H1 (cell line): Measurements from ENCODE around the gene NMRAL1. TPM values are rescaled to one million over a fixed set of nuclear protein-coding genes. Genes with fewer than 3 reads are reported as not detected.

Experiments
- CTCF ChIA-PET: fragments of 300-600 bp; sonication (Branson Sonifier 250); formaldehyde crosslinking; loops from one replicate; lab custom pipeline; 2021; ENCODE audit not compliant: partially characterized antibody; lab: Charles Lee
- POLR2A ChIA-PET: fragments of 300-600 bp; sonication (Branson Sonifier 250); formaldehyde crosslinking; loops from one replicate; lab custom pipeline; 2021; ENCODE audit warnings: inconsistent platforms; ENCODE audit not compliant: partially characterized antibody; lab: Charles Lee
- DNase-seq, 2 experiments: peaks; one replicate each; pipeline versions ENCODE4 v3.0.0 to v3.0.0-alpha.2; 2010 to 2022; ENCODE audit warnings: low spot score in 2 of 2, low read depth in 1 of 2, mixed read lengths in 1 of 2
- FAIRE-seq: peaks from 2 replicates; lab custom pipeline; 2011; peaks lifted over from hg19 to GRCh38; lab: Jason Lieb, UNC
- H2AFZ ChIP-seq: 2 replicates; pipeline ENCODE4 v1.8.1; 2012; ENCODE audit warnings: low read length, inconsistent platforms
- H2AK5ac ChIP-seq: 2 replicates; pipeline ENCODE4 v1.6.1; 2013; ENCODE audit warnings: low read depth, low read length
- H2BK120ac ChIP-seq: replicated peaks from 2 replicates; pipeline ENCODE3; 2013; ENCODE audit warnings: low read depth, low read length, inconsistent platforms
- H2BK12ac ChIP-seq: 2 replicates; pipeline ENCODE4 v1.6.1; 2013; ENCODE audit warnings: low read depth, low read length
- H2BK15ac ChIP-seq: 2 replicates; pipeline ENCODE4 v1.6.1; 2013; ENCODE audit warnings: low read length
- H2BK20ac ChIP-seq: 2 replicates; pipeline ENCODE4 v1.6.1; 2013; ENCODE audit warnings: low read length
- H2BK5ac ChIP-seq: 2 replicates; pipeline ENCODE4 v1.6.1; 2013; ENCODE audit warnings: low read depth, low read length
- H3K14ac ChIP-seq: 2 replicates; pipeline ENCODE4 v1.6.1; 2013; ENCODE audit warnings: inconsistent platforms; ENCODE audit not compliant: insufficient read length
- H3K18ac ChIP-seq: 2 replicates; pipeline ENCODE4 v1.6.1; 2013; ENCODE audit warnings: low read length; ENCODE audit errors: extremely low read depth
- H3K23ac ChIP-seq: 2 replicates; pipeline ENCODE4 v1.6.1; 2013; ENCODE audit warnings: inconsistent platforms; ENCODE audit not compliant: insufficient read length
- H3K23me2 ChIP-seq: 2 replicates; pipeline ENCODE4 v1.6.1; 2013; ENCODE audit warnings: low read depth, low read length
- H3K27ac ChIP-seq: 2 replicates; pipeline ENCODE4 v1.6.1; 2011; ENCODE audit warnings: low read depth, low read length, inconsistent platforms
- H3K27me3 ChIP-seq, 4 experiments: replicated peaks in 1 of 4; 1 replicate in 1 of 4; 2 replicates in 3 of 4; pipeline versions ENCODE4 v1.6.1 to v1.8.1; 2011 to 2013; ENCODE audit warnings: low read length in 3 of 4, mild to moderate bottlenecking in 3 of 4, inconsistent platforms in 2 of 4, mixed read lengths in 2 of 4, moderate library complexity in 1 of 4; ENCODE audit not compliant: control insufficient read depth in 3 of 4, insufficient read depth in 3 of 4; ENCODE audit errors: extremely low read depth in 1 of 4
- H3K36me3 ChIP-seq, 4 experiments: 2 replicates each; pipeline versions ENCODE4 v1.6.1 to v1.8.1; 2011 to 2013; ENCODE audit warnings: mild to moderate bottlenecking in 4 of 4, low read length in 3 of 4, moderate library complexity in 2 of 4, control low read depth in 1 of 4, inconsistent platforms in 1 of 4; ENCODE audit not compliant: insufficient read depth in 4 of 4, control insufficient read depth in 2 of 4
- H3K4ac ChIP-seq: replicated peaks from 2 replicates; pipeline ENCODE3; 2013; ENCODE audit warnings: low read length, low read depth, mixed read lengths, inconsistent platforms; ENCODE audit not compliant: insufficient read length
- H3K4me1 ChIP-seq, 4 experiments: replicated peaks in 1 of 4; 1 replicate in 1 of 4; 2 replicates in 3 of 4; pipeline versions ENCODE4 v1.6.1 to v1.8.1; 2011 to 2013; ENCODE audit warnings: low read length in 3 of 4, inconsistent platforms in 2 of 4, mixed read lengths in 1 of 4; ENCODE audit not compliant: insufficient read depth in 4 of 4, control insufficient read depth in 3 of 4
- H3K4me2 ChIP-seq, 2 experiments: 2 replicates each; pipeline versions ENCODE4 v1.6.1 to v1.8.1; 2011 to 2013; ENCODE audit warnings: low read depth in 2 of 2, low read length in 2 of 2, control low read depth in 1 of 2, inconsistent platforms in 1 of 2, mild to moderate bottlenecking in 1 of 2; ENCODE audit not compliant: insufficient read depth in 1 of 2
- H3K4me3 ChIP-seq, 4 experiments: fragments of 200-600, 300-600 bp in 1 of 4; sonication (generic), shearing (Covaris generic), sonication (Bioruptor Twin) in 1 of 4; 2 replicates each; pipeline versions ENCODE4 v1.5.1 to v1.8.1; 2011 to 2016; ENCODE audit warnings: low read length in 4 of 4, low read depth in 3 of 4, control low read depth in 2 of 4, inconsistent platforms in 2 of 4, mild to moderate bottlenecking in 2 of 4, mixed read lengths in 1 of 4, moderate library complexity in 1 of 4; ENCODE audit not compliant: insufficient read depth in 2 of 4; ENCODE audit errors: extremely low read depth in 1 of 4
- H3K56ac ChIP-seq: replicated peaks from 2 replicates; pipeline ENCODE3; 2013; ENCODE audit warnings: low read depth, mild to moderate bottlenecking, mixed read lengths, low read length, inconsistent platforms; ENCODE audit not compliant: insufficient read length
- H3K79me1 ChIP-seq: 2 replicates; pipeline ENCODE4 v1.6.1; 2013; ENCODE audit warnings: low read depth, low read length, control low read depth
- H3K79me2 ChIP-seq, 2 experiments: 2 replicates each; pipeline versions ENCODE4 v1.6.1 to v1.8.1; 2012 to 2013; ENCODE audit warnings: low read length in 2 of 2, mild to moderate bottlenecking in 2 of 2, inconsistent platforms in 1 of 2; ENCODE audit not compliant: insufficient read depth in 2 of 2, control insufficient read depth in 1 of 2
- H3K9ac ChIP-seq, 4 experiments: replicated peaks in 1 of 4; 1 replicate in 1 of 4; 2 replicates in 3 of 4; pipeline versions ENCODE4 v1.6.1 to v1.8.1; 2011 to 2013; ENCODE audit warnings: low read depth in 3 of 4, low read length in 3 of 4, control low read depth in 2 of 4, mild to moderate bottlenecking in 2 of 4, moderate library complexity in 2 of 4, inconsistent platforms in 1 of 4; ENCODE audit errors: extremely low read depth in 1 of 4
- H3K9me3 ChIP-seq, 2 experiments: 2 replicates each; pipeline versions ENCODE4 v1.6.1 to v1.8.1; 2012 to 2013; ENCODE audit warnings: mild to moderate bottlenecking in 2 of 2, moderate library complexity in 2 of 2, control low read depth in 1 of 2, inconsistent platforms in 1 of 2, low read depth in 1 of 2, low read length in 1 of 2, mixed read lengths in 1 of 2; ENCODE audit not compliant: insufficient read depth in 2 of 2
- H4K20me1 ChIP-seq, 2 experiments: replicated peaks in 1 of 2; 2 replicates each; pipeline versions ENCODE3 to v1.8.1; 2011 to 2013; ENCODE audit warnings: inconsistent platforms in 2 of 2, low read length in 2 of 2, mild to moderate bottlenecking in 1 of 2; ENCODE audit not compliant: insufficient read depth in 2 of 2, control insufficient read depth in 1 of 2
- H4K5ac ChIP-seq: 2 replicates; pipeline ENCODE4 v1.6.1; 2013; ENCODE audit warnings: low read length, low read depth, mixed read lengths, inconsistent platforms; ENCODE audit not compliant: insufficient read length
- H4K8ac ChIP-seq: 2 replicates; pipeline ENCODE4 v1.8.0; 2013; ENCODE audit warnings: mild to moderate bottlenecking, moderate library complexity, low read length, inconsistent platforms; ENCODE audit not compliant: insufficient read depth; ENCODE audit errors: extremely low read depth
- H4K91ac ChIP-seq: replicated peaks from 2 replicates; pipeline ENCODE3; 2013; ENCODE audit warnings: low read length, mixed read lengths, inconsistent platforms; ENCODE audit not compliant: insufficient read length
- ATF3 ChIP-seq: IDR thresholded peaks from 2 replicates; pipeline ENCODE4 v1.6.1; 2011; ENCODE audit warnings: low read depth, mild to moderate bottlenecking, low read length; ENCODE audit not compliant: insufficient read depth
- CEBPB ChIP-seq: IDR thresholded peaks from 2 replicates; pipeline ENCODE4 v1.6.1; 2012; ENCODE audit warnings: low read depth, low read length
- GABPA ChIP-seq: IDR thresholded peaks from 2 replicates; pipeline ENCODE4 v1.6.1; 2011; ENCODE audit warnings: mild to moderate bottlenecking, low read length, moderate library complexity, borderline replicate concordance; ENCODE audit not compliant: insufficient read depth
- HDAC6 ChIP-seq: IDR thresholded peaks from one replicate; pipeline ENCODE4 v1.7.1; 2012; ENCODE audit warnings: low read depth, mild to moderate bottlenecking, inconsistent platforms, low read length, moderate library complexity
- KDM1A ChIP-seq: fragments of 200-600, 300-600 bp; sonication (generic); IDR thresholded peaks from 2 replicates; pipeline ENCODE4 v1.7.1; 2016; ENCODE audit warnings: mild to moderate bottlenecking, low read length, borderline replicate concordance
- KDM5A ChIP-seq: fragments of 200-600 bp; IDR thresholded peaks from 2 replicates; pipeline ENCODE4 v1.7.1; 2012; ENCODE audit warnings: mild to moderate bottlenecking, low read length, inconsistent platforms, mixed read lengths
- RFX5 ChIP-seq: IDR thresholded peaks from 2 replicates; pipeline ENCODE4 v1.6.1; 2011; ENCODE audit warnings: low read depth, low read length, improper control_type of control experiment, borderline replicate concordance
- RNF2 ChIP-seq: fragments of 200-900, 300-1000 bp; sonication (generic); IDR thresholded peaks from 2 replicates; pipeline ENCODE4 v1.7.1; 2016; ENCODE audit warnings: borderline replicate concordance, low read depth, mild to moderate bottlenecking, antibody characterized with exemption, low read length; ENCODE audit not compliant: poor library complexity, severe bottlenecking; ENCODE audit errors: missing control alignments
- RXRA ChIP-seq: IDR thresholded peaks from 2 replicates; pipeline ENCODE4 v1.6.1; 2011; ENCODE audit warnings: low read depth, mild to moderate bottlenecking, low read length, moderate library complexity; ENCODE audit not compliant: insufficient read depth
- SIRT6 ChIP-seq: IDR thresholded peaks from one replicate; pipeline ENCODE4 v1.7.1; 2012; ENCODE audit warnings: low read length, inconsistent platforms
- SP1 ChIP-seq: IDR thresholded peaks from 2 replicates; pipeline ENCODE4 v1.6.1; 2011; ENCODE audit warnings: low read depth, low read length
- SP2 ChIP-seq: IDR thresholded peaks from 2 replicates; pipeline ENCODE4 v1.6.1; 2012; ENCODE audit warnings: mild to moderate bottlenecking, low read length, inconsistent platforms
- TAF7 ChIP-seq: optimal IDR thresholded peaks from 2 replicates; pipeline ENCODE3; 2011; ENCODE audit warnings: low read depth, mild to moderate bottlenecking, inconsistent platforms, low read length, moderate library complexity, borderline replicate concordance
- YY1 ChIP-seq: IDR thresholded peaks from 2 replicates; pipeline ENCODE4 v1.6.1; 2011; ENCODE audit warnings: low read depth, mild to moderate bottlenecking, low read length
- WGBS, 2 experiments: shearing (Covaris generic) in 1 of 2; methylation state at CpG; one replicate each; pipeline versions ENCODE4 v1.1.6 to v1.1.7; 2013 to 2015; ENCODE audit warnings: low lambda C conversion rate in 2 of 2, mixed read lengths in 2 of 2, inconsistent platforms in 1 of 2, low coverage in 1 of 2, missing lambda C conversion rate in 1 of 2; ENCODE audit not compliant: insufficient replicate concordance in 2 of 2, insufficient coverage in 1 of 2, insufficient read length in 1 of 2; ENCODE audit errors: extremely low coverage in 1 of 2, missing lambda C conversion rate in 1 of 2; 5-methylcytosine and 5-hydroxymethylcytosine counted together
- polyA plus RNA-seq, 7 experiments: library from polyadenylated mRNA; depleted of rRNA in 3 of 7; stranded (reverse) in 5 of 7; unstranded in 2 of 7; fragments of >200 nt in 5 of 7; fragments of 200-250 nt in 2 of 7; gene quantifications; 1 replicate in 5 of 7; 2 replicates in 1 of 7; 4 replicates in 1 of 7; pipeline versions ENCODE4 v1.2.1 to v1.2.3, GENCODE V29; 2011 to 2013; ENCODE audit warnings: missing spikeins in 2 of 7, mixed read lengths in 2 of 7
- total RNA-seq: library from RNA; stranded (reverse); fragmentation: NEBNext Ultra II Directional; extraction: Animal tissue kit (Norgen Biotek cat#: 25700); gene quantifications from 2 replicates; pipeline ENCODE4 v1.2.1, GENCODE V29; 2021

Gene NMRAL1
- total and polyA plus RNA-seq, 2 of the 8 experiments (the other 6 are each of a cell fraction or from before 2014, with no cell fraction given) = 66.8 to 143 TPM

DNA sequence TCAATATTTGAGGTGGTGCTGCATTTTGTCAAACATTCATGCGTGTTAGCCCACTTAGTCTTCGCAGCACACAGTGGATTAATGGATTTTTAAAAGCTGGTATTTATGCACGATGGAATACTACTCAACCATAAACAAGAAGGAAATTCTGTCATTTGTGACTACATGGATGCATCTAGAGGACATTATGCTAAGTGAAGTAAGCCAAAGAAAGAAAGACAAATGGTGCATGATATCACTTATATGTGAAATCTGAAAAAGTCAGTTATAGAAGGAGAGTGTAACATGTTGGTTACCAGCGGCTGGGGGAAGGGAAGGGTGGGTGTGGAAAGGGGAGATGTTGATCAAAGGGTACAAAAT is 24.8 kb upstream of the NMRAL1 start:
- Histone ChIP-seq H3K9me3 (no peaks in the 10 kb centered on the region), H4K91ac (no peak overlapping the region), H2BK120ac (no peak overlapping the region), H3K4me2 (no peak overlapping the region), H2AFZ (no peak overlapping the region), H3K36me3 (no peaks in the 10 kb centered on the region; a peak in 1 of 8 replicates), H2BK15ac (no peak overlapping the region), H3K18ac (no peak overlapping the region), H3K4ac (no peak overlapping the region), H2BK12ac (no peak overlapping the region), H2BK20ac (no peak overlapping the region), H3K23me2 (no peaks in the 10 kb centered on the region), H3K23ac (no peak overlapping the region), H3K14ac (no peak overlapping the region), H3K79me2 (peaks cover 0 to 3% of the 10 kb centered on the region in 2 experiments; a peak in 1 of 4 replicates), H4K8ac (no peak overlapping the region), H3K4me3 (no peak overlapping the region), H3K79me1 (no peaks in the 10 kb centered on the region; the same call in 1 of the 2 replicates), H2AK5ac (no peak overlapping the region), H4K20me1 (no peaks in the 10 kb centered on the region), H3K56ac (no peak overlapping the region), H4K5ac (no peak overlapping the region), H3K27me3 (no peaks in the 10 kb centered on the region), H3K27ac (no peak overlapping the region), H2BK5ac (no peak overlapping the region), H3K4me1 (no peaks in the 10 kb centered on the region), H3K9ac (no peak overlapping the region)
- DNase-seq (no peak), FAIRE-seq (no peak)
- ChIA-PET CTCF (interaction anchor here (0.9 to 35.4 kb wide), 7 partner anchors 8 to 161 kb away, joined by 3 to 968 read pairs (median 4); partner anchors contain the start of genes C16orf96 and CDIP1), POLR2A (interaction anchor here (0.9 kb wide), 2 partner anchors 12 to 25 kb away, joined by 3 read pairs; no protein-coding TSS in a partner anchor)
- WGBS, 2 experiments = 92% methylated on average over 4 of the region's 4 CpGs; no CpG with 5 or more reads in 1 of the 2 experiments
- TF ChIP-seq RNF2 (no peak), YY1 (no peak), RXRA (no peak), CEBPB (no peak), KDM1A (no peak), KDM5A (no peak), SP1 (no peak), SIRT6 (no peak), GABPA (no peak), HDAC6 (no peak), SP2 (no peak), TAF7 (no peak), ATF3 (no peak), RFX5 (no peak)
